Hematopoietic multipotent progenitor cell treated with erythropoietin and hydrocortisone succinate and interleukin-3 and kit ligand, for 15 days (in vitro differentiated cells): Measurements from ENCODE around the gene RBCK1.
"Not testable (repeated sequence)": the region's sequence is repeated elsewhere in the genome, so short reads cannot be mapped to it uniquely, and the experiment has no call there.

Experiments
- DNase-seq: peaks from one replicate; pipeline ENCODE4 v3.0.0-alpha.2; 2015; ENCODE audit warnings: low spot score

Gene RBCK1

DNA sequence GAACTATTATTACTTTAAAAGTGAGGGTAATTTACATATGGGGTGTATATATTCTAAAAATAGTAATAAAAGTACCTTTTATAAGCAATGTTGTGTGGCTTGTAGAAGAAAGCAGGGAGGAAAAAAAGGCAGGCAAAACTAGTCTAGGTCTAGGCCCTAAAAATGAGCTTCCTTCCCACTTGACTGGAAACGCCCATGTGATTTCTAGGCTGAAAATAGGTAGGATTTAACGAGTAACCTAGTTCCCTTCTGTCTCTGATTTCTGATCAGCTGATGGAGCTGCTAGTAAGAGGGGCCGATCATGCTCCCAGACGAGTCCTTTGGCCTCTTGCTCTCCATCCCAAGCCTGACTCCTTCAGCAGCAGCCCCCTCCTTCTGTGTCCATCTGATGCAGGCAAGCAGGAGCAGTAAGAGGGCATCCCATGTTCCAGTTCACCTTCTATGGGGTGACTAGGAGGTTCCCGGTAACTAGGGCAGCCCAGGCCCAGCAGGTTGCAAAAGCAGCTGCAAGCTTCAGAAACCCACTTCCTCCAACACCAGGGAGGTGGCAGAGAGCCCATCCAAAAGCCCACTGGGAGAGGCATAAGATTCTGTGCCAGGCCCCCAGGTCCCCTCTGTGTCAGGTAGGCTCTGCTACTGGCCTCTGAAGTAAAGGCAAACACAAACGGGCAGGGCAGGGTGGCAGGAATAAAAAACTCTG, 29.8 kb downstream of the RBCK1 start:
- DNase-seq: no peak

DNA sequence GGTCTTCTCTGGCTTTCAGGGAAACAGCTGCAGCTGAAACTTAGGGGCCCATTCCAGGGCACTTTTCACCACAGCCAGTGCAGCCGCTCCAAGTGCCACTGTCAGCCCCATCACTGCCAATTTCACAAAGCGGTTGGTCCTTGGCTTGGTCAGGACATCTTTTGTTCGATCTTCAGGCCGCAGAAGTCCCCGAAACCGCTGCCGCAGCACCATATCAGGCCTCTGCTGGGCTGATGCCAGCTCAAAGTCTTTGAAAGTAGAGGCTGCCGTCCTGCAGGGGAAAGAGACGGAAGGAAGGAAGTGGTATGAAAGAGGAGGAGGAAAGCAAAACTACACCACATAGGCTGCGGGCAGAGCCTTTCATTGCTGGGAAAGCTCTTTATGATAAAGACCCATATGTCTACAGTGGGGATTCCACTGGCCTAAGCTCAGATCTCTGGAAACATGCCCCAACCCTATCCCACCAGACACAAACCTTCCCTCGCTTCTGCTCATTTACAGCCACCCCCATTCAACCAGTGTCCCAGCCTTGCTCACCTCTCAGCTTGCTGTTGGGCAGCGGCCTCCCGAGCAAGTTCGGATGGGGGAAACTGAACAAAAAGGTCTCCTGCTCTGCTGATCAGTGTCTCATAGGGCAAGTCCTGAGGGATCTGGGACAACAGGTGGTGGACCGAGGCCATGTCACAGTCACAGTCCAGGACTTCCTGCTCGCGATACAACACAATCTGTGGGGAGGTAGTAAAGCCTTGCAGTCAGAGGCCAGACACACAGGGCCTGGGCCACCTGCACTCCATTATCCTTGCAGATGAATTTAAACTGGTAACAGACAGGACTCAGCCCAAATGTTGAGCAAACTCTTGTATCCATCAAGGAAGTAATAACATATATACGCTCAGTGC, 30.7 kb downstream of the RBCK1 start:
- no peak for DNase-seq

DNA sequence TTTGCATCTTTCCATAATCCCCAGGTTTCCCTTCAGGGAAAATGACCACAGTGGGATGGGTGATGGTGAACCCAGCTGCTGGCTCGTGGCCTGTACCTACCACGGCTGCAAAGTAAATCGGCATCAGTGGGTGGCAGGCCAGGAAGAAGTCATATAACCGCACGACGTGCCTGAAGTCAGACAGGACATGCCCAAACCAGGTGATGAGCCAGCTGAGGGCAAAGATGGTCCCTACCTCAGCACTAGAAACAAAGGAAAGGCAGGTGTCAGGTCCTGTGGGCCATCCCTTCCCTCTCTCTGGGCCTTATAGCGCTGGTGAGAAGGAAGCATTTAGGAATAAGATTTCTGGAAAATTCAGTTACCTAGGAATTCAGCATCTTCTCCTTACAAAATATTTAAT, 32.0 kb downstream of the RBCK1 start:
- no peak for DNase-seq

DNA sequence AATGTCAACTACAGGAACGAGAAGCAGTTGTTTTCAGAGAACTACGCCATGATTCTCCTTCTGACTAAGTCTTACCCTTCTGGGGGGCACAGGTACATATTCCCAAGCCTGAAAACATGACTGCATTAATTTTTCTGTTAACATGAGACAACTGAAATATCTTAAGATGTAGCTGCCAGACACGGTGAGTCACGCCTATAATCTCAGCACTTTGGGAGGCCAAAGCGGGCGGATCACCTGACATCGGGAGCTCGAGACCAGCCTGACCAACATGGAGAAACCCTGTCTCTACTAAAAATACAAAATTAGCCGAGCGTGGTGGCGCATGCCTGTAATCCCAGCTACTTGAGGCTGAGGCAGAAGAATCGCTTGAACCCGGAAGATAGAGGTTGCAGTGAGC, 32.5 kb downstream of the RBCK1 start:
- no peak for DNase-seq

DNA sequence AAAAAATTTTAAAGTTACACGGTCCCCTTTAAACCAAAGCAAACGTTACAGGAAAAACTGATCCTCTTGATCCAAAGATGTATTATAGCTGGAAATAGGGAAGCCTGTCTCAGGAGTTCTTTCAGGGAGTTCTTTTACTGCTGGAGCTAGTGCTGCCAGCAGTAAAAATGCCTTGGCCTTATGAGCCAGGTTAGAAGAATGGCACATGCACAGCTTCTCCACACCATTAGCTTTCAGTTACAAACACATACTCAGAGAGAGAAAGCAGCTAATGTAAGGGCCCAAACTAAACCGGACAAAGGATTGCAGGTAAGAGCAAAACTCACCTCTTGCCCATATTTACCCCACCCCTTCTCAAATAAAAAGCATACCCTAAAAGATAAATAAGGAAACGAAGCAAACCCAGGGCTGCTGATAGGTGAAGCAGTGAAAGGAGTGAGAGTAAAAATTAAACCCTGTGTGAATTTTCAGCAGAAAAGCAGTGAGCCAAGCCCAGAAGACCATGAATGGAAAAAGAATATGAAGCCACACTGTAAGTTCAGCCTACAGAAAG, 35.2 kb downstream of the RBCK1 start:
- no peak for DNase-seq

DNA sequence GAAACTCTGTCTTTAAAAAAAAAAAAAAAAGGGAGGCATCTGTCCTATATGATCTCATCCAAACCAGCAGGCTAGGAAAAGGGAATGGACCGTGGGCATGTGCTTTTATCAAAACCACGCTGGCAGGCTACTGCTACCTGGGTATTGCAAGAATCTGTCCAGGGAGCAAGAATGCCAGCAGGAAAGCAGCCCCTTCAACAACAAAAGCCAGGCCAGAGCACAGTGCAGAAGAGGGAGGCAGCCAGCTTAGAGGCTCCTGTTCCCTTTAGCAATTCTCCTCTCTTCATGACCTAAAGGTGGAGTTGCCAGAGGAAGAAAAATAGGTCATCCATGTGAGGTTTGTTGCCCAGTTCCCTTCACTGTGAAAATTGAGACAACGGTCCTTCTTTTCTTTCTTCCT, 36.0 kb downstream of the RBCK1 start:
- DNase-seq: no peak

DNA sequence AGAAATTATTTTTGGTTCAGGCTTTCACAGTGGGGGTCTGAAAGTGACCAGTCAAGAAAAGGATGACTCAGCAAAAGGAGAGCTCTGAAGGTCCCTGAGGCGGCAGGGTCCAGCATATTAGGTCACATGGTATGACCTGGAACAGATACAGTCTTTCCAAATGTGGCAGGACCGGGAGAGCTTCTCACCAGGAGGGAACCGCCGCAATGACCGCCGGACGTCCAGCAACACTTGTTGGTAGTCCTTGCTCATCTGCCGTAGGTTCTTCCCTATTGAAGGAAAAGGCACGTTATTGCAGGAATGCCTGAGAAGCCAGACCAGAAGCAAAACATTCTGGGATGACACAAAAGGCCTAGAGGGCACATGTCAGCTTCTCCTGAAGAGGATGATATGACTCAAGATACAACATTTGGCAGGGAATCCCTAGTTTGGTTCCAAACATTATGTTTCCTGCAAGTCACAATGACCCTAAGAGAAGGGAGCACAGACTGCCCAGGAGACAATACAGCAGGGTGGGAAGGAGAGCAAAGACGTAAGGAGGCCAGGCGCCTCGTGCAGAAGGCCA, 36.8 kb downstream of the RBCK1 start:
- no peak for DNase-seq

DNA sequence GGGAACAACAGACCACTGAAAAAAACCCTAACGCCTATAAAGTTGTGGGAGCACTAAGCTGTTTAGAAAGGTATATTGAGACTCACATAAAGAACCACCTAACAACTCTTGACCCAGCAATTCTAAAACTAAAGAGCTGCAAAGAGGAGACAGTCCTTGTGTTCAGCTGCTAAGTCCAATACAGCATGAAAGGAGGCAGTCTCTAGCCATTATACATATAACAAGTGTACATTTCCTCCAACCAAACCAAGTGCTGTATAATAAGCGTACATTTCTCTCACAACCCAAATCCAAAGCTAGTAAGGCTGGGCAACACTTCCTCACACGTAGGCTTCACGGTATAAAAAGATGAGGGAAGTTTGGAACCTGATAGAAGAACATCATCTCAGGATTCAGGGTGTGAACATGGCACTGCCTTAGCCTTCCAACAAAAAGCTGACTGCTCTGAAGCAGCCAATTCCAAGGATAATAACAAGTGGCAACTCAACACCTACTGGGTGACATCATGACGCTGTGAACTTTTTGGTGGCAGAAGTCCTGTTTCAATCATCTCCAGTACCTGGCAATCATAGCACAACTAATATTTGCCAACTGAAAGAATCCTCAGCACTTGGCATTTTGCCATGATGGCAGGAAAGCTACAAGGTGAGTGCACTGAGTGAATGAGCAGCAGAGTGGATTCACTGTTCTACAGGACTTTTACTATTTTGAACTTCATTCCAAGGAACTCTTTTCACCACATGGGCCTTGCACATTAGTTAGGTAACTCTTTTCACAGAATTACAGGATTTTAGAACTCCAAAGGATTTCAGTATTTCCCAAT, 37.6 kb downstream of the RBCK1 start:
- peak; percentile 29 for DNase-seq

DNA sequence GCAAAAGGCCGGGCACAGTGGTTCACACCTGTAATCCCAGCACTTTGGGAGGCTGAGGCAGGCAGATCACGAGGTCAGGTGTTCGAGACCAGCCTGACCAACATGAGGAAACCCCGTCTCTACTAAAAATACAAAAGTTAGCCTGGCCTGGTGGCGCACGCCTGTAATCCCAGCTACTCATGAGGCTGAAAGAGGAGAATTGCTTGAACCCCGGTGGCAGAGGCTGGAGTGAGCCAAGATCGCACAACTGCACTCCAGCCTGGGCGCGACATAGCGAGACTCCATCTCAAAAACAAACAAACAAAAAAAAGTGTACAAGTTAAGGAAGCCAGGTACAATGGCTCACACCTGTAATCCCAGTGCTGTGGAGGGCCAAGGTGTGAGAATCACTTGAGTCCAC, 43.9 kb downstream of the RBCK1 start:
- DNase-seq: not testable (repeated sequence)

DNA sequence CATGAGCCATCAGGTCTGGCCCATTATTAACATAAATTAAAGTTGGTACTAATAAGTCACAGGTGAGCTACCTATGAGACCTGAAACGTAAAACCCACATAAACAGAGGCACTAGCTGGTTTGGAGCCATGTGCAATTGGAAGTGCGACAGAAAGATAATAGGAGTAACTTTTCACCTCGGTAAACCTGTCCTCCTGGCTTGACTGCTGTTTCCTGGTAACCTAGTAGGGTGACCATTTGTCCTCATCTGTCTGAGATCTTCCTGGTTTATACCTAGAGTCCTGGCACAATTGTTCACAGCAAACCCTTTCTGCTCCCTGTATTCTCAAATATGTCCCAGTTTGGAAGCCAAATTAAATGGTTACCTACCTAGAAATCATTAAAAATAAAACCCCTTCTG, 46.9 kb downstream of the RBCK1 start:
- no peak for DNase-seq

DNA sequence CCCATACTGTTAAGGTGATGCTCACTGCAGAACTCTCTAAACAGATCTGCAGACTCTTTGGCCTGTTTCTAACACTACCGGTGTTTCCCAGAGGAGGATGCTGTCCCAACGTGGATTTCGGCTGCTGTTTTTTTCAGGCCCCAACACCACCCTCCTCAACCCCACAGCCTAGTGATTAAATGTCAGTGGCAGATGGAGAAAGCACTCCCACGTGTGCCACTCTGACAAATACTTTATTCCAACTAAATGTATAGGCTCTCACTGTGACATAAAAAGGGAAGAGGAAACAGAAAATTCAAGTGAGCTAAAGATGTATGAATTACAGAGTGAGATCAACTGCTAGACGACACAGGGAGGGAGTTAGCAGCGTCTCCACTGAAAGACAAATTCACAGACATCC, 50.7 kb downstream of the RBCK1 start:
- DNase-seq: no peak

DNA sequence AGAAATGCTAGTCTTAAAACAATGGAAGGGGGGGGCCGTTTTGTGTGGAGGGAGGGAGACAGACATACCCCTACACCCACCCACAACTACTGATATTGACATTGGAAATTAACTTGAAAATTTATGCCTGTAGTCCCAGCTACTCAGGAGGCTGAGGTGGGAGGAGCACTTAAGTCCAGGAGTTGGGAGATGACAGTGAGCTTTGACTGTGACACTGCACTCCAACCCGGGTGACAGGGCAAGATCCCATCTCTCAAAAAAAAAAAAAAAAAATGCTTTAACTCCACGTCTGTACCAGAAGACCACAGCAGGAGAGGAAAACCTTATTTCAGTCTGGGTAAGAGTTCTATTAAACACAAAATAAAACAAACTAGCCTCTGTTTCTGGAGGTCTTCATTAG, 52.1 kb downstream of the RBCK1 start:
- peak; percentile 86 for DNase-seq

DNA sequence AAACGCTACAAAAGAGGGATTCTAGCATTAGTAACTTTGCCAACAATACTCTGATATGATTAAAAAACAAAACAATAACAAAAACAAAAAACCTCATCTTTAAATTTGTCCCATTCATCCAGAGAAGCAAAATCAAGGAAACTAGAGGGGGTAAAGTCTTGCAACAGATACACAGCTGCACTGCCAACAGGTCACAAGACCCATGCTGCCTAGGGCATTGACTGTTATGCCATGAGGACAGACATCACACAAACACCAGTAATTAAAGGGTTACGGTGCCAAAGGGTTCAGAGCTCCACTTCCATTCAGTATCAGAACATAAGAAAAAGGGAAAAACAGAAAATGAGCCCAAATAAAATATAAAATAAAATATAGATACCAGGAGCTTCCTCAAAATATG, 52.6 kb downstream of the RBCK1 start:
- peak; percentile 45 for DNase-seq

DNA sequence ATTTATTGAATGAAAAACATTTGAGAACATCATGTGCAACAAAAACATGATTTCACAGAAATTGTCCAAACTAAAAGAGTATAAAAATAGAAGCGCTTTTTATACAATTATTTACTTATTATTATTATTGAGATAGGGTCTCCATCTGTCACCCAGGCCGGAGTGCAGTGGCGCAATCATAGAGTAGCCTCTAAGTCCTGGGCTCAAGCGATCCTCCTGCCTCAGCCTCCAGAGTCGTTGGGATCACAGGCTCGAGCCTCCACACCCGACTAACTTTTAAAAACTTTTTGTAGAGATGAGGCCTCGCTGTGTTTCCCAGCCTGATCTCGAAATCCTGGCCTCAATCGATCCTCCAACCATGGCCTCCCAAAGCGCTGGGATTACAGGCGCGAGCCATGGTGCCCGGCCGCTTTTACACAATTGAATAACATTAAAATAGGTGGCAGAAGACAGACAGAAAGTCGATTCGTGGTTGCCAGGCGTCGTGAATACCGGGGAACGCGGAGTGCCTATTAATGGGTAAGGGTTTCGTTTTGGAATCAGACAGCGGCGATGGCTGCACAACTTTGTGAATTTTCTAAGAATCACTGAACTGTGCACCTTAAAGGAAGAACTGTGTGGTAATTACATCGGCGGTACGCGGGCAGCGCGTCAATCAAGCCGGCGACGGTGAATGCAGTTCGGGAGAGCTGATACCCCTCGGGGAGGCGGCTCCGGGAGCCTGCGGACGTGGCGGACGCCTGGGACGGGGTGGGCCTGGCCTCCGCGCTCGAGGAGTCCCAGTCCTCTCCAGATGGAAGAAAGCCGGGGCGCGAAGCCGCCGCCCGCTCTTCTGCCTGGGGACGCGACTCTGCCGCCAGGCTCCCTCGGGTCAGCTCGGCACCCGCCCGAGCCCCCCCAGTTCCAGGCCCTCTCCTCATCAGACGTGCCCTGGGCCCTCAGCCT, 53.4 kb downstream of the RBCK1 start:
- DNase-seq: peak; percentile 52

DNA sequence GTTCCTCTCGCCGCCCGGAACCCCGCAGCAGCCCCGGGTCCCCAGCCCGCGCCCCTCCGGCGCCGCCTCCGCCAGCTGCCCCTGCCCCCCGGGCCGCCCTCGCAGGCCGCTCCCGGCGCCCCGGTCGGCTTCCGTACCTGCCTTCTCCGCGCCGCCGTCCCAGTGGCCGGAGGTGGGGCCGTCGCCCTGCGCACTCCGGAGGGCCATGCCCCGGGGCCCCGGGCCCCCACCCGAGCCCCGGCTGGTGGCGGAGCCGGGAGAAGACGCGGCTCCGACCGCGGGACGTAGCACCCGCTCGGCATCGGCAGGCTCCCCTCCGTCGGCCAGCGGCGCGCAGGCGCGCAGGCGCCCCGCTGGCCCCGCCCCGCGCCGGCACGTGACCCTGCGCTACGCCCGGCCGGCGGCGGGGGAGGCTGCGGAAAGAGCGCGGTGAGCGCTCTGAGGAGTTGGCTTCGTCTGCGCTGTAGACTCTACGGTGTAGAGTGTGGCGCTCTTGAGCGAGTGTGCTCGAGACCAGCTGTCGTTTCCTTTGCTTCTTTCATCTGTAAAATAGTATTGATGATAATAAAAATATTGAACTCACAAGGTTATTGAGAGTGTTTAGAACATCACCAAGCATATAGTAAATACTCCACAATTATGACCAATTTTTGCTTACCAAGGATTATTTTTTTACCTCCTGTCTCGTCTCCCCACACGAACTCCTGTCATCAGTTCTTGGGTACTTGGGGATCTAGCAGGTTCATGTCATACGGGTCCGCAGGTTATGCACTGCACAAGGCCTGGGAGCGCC, 54.3 kb downstream of the RBCK1 start, which contains the start of gene TBC1D20:
TBC1D20 (minus strand) TSS at position 335 of the 793 bp plus-strand sequence; CDS start at position 207, 128 bp downstream.
- DNase-seq: peak; percentile 93

DNA sequence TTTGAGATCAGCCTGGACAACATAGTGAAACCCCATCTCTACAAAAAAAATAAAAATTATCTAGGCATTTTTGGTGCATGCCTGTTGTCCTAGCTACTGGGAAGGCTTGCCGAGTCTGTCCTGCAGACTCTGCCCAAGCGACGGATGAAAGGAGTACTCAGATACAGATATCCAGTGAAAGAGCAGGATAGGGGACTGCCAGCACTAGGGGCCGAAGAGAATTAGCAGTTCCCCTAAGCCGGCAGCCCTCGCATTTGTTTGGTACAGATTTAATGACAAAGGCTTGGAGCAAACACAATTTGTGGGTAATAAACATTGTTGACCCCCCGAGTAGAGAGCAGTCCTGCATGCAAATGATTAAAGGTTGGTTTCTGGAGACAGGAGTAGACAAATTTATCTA, 59.7 kb downstream of the RBCK1 start:
- DNase-seq: no peak

DNA sequence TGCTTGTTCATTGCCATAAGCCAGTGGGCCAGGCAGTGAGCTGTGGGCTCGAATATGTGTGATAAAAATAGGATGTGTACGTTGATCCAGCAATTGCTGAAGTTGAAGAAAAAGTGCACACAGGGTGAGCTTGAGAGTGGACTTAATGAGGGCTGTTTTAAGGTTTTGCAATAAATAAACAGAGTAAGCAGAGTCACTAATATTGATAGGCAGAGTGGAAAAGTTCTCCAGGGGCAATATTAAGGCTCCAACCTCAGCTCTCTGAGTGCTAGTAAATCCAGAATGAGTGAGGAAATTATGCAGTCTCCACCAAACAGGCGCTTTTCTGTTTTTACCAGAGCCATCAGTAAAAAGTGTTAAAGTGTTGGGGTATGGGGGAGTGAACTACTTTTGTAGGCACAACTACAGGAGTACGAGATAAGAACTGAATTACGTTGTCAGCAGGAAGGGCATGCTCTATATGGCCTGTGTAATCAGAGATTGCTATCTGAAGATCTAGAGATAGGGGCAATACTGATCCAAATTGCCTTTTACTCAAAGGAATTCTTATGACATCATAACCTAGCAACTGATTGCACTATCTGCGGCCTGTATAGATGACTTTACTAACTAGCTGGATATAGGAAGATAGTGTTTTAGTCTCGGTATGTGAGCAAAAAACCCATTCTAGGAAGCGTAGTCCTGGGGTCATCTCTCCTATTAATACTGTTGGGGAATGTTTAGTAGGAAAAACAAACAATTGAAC, 61.8 kb downstream of the RBCK1 start:
- DNase-seq: no peak

DNA sequence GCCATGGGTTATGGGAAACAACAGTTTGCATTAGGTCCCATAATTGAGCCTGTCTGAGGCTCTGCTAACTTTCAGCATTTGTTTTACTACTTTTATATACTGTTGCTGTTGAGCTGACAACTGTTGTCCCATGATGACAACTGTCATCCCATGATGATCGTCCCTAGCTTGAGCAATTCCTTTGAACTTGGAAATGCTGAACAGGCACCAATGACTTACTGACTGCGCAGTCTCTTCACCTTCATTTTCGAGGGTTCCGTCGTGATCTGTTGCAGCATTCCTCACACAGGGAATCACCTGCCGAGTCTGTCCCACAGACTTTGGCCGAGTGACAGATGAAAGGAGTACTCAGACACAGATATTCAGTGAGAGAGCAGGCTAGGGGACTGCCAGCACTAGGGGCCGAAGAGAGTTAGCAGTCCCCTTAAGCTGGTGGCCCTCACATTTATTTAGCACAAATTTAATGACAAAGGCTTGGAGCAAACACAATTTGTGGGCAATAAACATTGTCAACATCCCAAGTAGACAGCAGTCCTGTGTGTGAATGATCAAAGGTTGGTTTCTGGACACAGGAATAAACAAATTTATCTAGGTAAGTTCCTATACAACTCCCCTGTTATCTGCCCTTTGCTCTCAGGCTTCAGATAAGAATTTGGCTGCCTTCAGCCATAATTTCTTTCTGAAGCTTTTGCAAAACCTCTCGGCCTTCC, 64.2 kb downstream of the RBCK1 start:
- no peak for DNase-seq
